Heart right ventricle (tissue), 16 donors: ENCODE results near the gene HIC2. TPM values are rescaled to one million over a fixed set of nuclear protein-coding genes. Genes with fewer than 3 reads are reported as not detected.
"Not testable (repeated sequence)": the region's sequence is repeated elsewhere in the genome, so short reads cannot be mapped to it uniquely, and the experiment has no call there.

Source experiments
- ATAC-seq, 8 donors: fragments of 200-7000 bp; cut with Tn5 transposase; one replicate each; pipeline ENCODE4 v1.9.1; 2020; ENCODE audit warnings: mild to moderate bottlenecking in 8 of 8, moderate library complexity in 8 of 8, moderate number of reproducible peaks in 1 of 8
- DNase-seq, 2 donors: peaks; one replicate each; pipeline ENCODE4 v3.0.0-alpha.2; 2020
- H3K27ac ChIP-seq, 10 donors: fragments of 200-600 bp; sonication (generic) in 2 of 10; one replicate each; pipeline versions ENCODE4 v1.5.0 to v1.8.0; 2020 to 2022; ENCODE audit warnings: mild to moderate bottlenecking in 3 of 10
- H3K27me3 ChIP-seq, 7 donors: fragments of 200-600 bp; one replicate each; pipeline ENCODE4 v1.8.0; 2021 to 2022; ENCODE audit warnings: mild to moderate bottlenecking in 2 of 7
- H3K36me3 ChIP-seq, 9 donors: fragments of 200-600 bp; sonication (generic) in 1 of 9; one replicate each; pipeline versions ENCODE4 v1.5.0 to v1.8.0; 2020 to 2022; ENCODE audit warnings: mild to moderate bottlenecking in 2 of 9
- H3K4me1 ChIP-seq, 9 donors: fragments of 200-600 bp; sonication (generic) in 1 of 9; one replicate each; pipeline versions ENCODE4 v1.5.0 to v1.8.0; 2020 to 2022; ENCODE audit warnings: mild to moderate bottlenecking in 4 of 9
- H3K4me3 ChIP-seq, 10 donors: fragments of 200-600 bp; sonication (generic) in 2 of 10; one replicate each; pipeline versions ENCODE4 v1.5.0 to v1.8.0; 2020 to 2022; ENCODE audit warnings: mild to moderate bottlenecking in 7 of 10, moderate library complexity in 2 of 10
- H3K9me3 ChIP-seq, 11 donors: fragments of 200-600 bp in 10 of 11; sonication (generic) in 2 of 11; one replicate each; pipeline versions ENCODE4 v1.5.0 to v1.8.0; 2013 to 2022; ENCODE audit warnings: mild to moderate bottlenecking in 2 of 11, control low read depth in 1 of 11, moderate library complexity in 1 of 11
- WGBS, 2 donors: extraction: QIAGEN DNeasy Blood & Tissue Kit; methylation state at CpG; one replicate each; pipeline ENCODE4 v1.1.7; 2013; ENCODE audit warnings: inconsistent platforms in 1 of 2; 5-methylcytosine and 5-hydroxymethylcytosine counted together
- intact Hi-C, 10 donors: fragments of 100-400 bp; cut with DNase I; formaldehyde crosslinking; loops; one replicate each; pipeline versions ENCODE4 v1.11.1 to v1.14.2; 2022
- polyA plus RNA-seq, 2 donors: library from polyadenylated mRNA; stranded (reverse); fragments of 200-250 nt; gene quantifications; one replicate each; pipeline ENCODE4 v1.2.3, GENCODE V29; 2013
- total RNA-seq, 10 donors: library from RNA; stranded (reverse); fragmentation: NEBNext Ultra II Directional in 3 of 10; extraction: Animal tissue kit (Norgen Biotek cat#: 25700) in 3 of 10; gene quantifications; one replicate each; pipeline versions ENCODE4 v1.2.1 to v1.2.4, GENCODE V29; 2021 to 2023
- donor health status: Arrhythmogenic right ventricular cardiomyopathy.
- donor health status: ischemic (EF 13 %, LVEDD 7.1; RV severe dilation, severe dysfunction).
- donor health status: healthy with polysubstance abuse.
- donor health status: DM: no; HTN: yes; CAD: no.
- donor health status: DM: no; HTN: no; CAD: no.
- donor health status: ischemic (EF 25% LVEDD 6.9; RV normal size, moderate dysfunction).
- donor health status: ischemic (EF 25% LVEDD 5.7; RV mildly dilated, moderate dysfunction).
- donor health status: healthy.
- donor health status: DM: yes; HTN: yes; CAD: no.
- donor health status: Ischemic cardiomyopathy.
- donor health status: ischemic (EF 35%, LVEDD 5.7; RV mildly dilated, moderate dysfunction).
- donor health status: nonischemic (EF 11% LVEDD 7.7; RV severe dilation, severe dysfunction).
- donor health status: DM: yes; HTN: yes; CAD: no.
- donor health status: PGD.
- donor health status: ischemic (EF 29% LVEDD 5.4; RV normal size, mild dysfunction).
- donor health status: nonischemic (EF 23%, LVEDD 6.1; RV moderate dilation, normal function).

The HIC2 gene
- total and polyA plus RNA-seq, 12 donors: 0.65 to 2.4 (median 1.8) TPM

DNA sequence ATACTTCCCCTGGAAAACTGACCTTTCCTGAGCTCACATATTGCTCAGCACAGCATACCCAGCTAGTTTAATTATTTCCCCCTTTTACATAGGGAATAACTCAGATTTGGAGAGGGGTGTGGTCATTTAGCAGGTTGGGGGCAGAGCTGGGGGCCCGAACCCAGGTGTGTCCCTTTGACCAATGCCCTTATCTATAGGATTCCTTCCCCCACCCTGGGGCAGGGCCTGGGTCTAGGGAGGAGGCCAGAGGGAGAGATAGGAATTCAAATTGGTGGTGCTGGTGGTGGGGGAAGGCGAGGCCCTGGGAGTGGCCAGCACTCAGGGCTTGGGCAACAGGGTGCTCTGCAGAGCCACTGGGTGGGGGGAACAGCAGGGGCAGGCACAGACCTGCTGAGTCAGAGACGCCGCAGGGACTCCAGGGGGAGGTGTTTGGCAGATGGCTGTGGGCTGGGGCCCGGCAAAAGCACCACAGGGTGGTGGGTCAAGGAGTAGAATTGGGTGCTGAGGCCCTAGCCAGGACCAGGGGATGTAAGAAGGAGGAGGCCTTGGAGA, 14.3 kb upstream of the HIC2 start:
- H3K27ac ChIP-seq, H3K36me3 ChIP-seq, H3K4me1 ChIP-seq, H3K27me3 ChIP-seq, H3K4me3 ChIP-seq, DNase-seq, ATAC-seq, intact Hi-C loops, H3K9me3 ChIP-seq: not testable (repeated sequence)
- 79 to 93% methylated on average over 1 of the region's 5 CpGs for WGBS, 2 donors

GRCh38 chr22:21407139-21407538, 10.0 kb upstream of the HIC2 start:
- not testable (repeated sequence) for H3K4me1 ChIP-seq

GRCh38 chr22:21407792-21408191, 9.4 kb upstream of the HIC2 start:
- ATAC-seq, H3K27me3 ChIP-seq, H3K27ac ChIP-seq, DNase-seq, H3K9me3 ChIP-seq, H3K4me1 ChIP-seq, intact Hi-C loops, H3K4me3 ChIP-seq, H3K36me3 ChIP-seq: not testable (repeated sequence)
- WGBS, 2 donors: 67% methylated on average over 1 of the region's 4 CpGs; no CpG with 5 or more reads in 1 of the 2 donors

More at GRCh38 chr22:21407139-21407538, 10.0 kb upstream of the HIC2 start:
- H3K27me3 ChIP-seq, H3K36me3 ChIP-seq, intact Hi-C loops, H3K9me3 ChIP-seq, DNase-seq, H3K4me3 ChIP-seq, ATAC-seq, H3K27ac ChIP-seq: not testable (repeated sequence)
- WGBS, 2 donors: no CpG with 5 or more reads among the region's 1 CpG

GRCh38 chr22:21416375-21416774, 796 bp upstream of the HIC2 start:
- DNase-seq: peak in 1 of 2 donors; percentile 0
- intact Hi-C loops: not testable (repeated sequence)
- WGBS, 2 donors: 31 to 37% methylated on average over 6 of the region's 25 CpGs

GRCh38 chr22:21417853-21418252, 682 bp downstream of the HIC2 start:
- H3K36me3 ChIP-seq, H3K27ac ChIP-seq, H3K4me1 ChIP-seq, H3K9me3 ChIP-seq, H3K27me3 ChIP-seq, intact Hi-C loops: not testable (repeated sequence)
- peak in 5 of 8 donors; percentile 16 to 30 (median 22) for ATAC-seq
- peak overlapping the region in 9 of 10 donors; percentile 40 to 56 (median 46) for H3K4me3 ChIP-seq
- 0% methylated on average over 7 to 16 of the region's 33 CpGs for WGBS, 2 donors
- DNase-seq: peak; percentile 23 to 44

More at GRCh38 chr22:21416375-21416774, 796 bp upstream of the HIC2 start:
- not testable (repeated sequence) for H3K36me3 ChIP-seq, H3K4me3 ChIP-seq, H3K27ac ChIP-seq, H3K4me1 ChIP-seq, H3K27me3 ChIP-seq, H3K9me3 ChIP-seq
- ATAC-seq: peak in 2 of 8 donors; percentile 12 to 39

GRCh38 chr22:21418974-21419638, 1.9 kb downstream of the HIC2 start:
- H3K27me3 ChIP-seq, intact Hi-C loops, H3K27ac ChIP-seq, ATAC-seq, H3K36me3 ChIP-seq, DNase-seq, H3K4me1 ChIP-seq, H3K9me3 ChIP-seq, H3K4me3 ChIP-seq: not testable (repeated sequence)
- WGBS, 2 donors: 79 to 81% methylated on average over 4 to 5 of the region's 15 CpGs

DNA sequence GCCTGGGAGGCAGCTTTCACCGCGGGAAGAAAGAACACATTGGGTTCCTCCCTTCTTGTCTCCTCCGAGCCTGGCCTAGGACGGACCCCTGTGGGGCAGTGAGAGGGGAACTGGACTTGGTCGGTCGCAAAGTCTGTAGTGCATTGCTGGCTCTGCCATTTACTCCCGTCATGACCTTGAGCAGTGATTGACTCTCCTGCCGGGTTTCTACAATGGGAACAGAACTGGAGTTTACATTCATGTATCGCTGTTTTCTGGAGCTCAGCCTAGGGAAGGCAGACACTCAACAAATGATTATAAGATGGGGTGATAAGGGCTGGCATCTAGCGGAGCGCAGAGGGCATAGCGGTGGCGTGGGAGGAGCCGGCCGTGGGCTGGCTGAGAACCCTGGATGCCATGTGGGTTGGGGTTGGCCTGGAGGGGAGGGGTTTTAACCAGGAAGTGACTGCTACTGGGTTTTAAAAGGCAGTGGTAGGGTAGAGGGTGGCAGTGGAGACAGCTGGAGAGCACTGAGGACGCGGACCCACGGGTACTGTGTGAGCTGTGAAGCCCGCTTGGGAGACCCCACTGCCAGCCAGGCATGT, 3.1 kb downstream of the HIC2 start:
- H3K27me3 ChIP-seq, intact Hi-C loops, H3K9me3 ChIP-seq, H3K4me1 ChIP-seq, H3K36me3 ChIP-seq, DNase-seq, H3K27ac ChIP-seq, H3K4me3 ChIP-seq: not testable (repeated sequence)
- WGBS, 2 donors: 28 to 33% methylated on average over 3 to 5 of the region's 19 CpGs
- ATAC-seq: peak in 2 of 8 donors; percentile 14 to 22

- H3K4me3 ChIP-seq, H3K36me3 ChIP-seq, H3K4me1 ChIP-seq, DNase-seq, intact Hi-C loops, H3K9me3 ChIP-seq, H3K27me3 ChIP-seq, H3K27ac ChIP-seq: not testable (repeated sequence)
- 50% methylated on average over 2 of the region's 12 CpGs; no CpG with 5 or more reads in 1 of the 2 donors for WGBS, 2 donors
- peak; percentile 56 to 84 (median 68) for ATAC-seq
Measured at GRCh38 chr22:21424084-21424709, 7.0 kb downstream of the HIC2 start.

GRCh38 chr22:21434378-21435233, 17.4 kb downstream of the HIC2 start:
- no CpG with 5 or more reads among the region's 15 CpGs for WGBS, 2 donors
- H3K4me1 ChIP-seq, H3K9me3 ChIP-seq, ATAC-seq, H3K27me3 ChIP-seq, DNase-seq, intact Hi-C loops, H3K27ac ChIP-seq, H3K36me3 ChIP-seq, H3K4me3 ChIP-seq: not testable (repeated sequence)

DNA sequence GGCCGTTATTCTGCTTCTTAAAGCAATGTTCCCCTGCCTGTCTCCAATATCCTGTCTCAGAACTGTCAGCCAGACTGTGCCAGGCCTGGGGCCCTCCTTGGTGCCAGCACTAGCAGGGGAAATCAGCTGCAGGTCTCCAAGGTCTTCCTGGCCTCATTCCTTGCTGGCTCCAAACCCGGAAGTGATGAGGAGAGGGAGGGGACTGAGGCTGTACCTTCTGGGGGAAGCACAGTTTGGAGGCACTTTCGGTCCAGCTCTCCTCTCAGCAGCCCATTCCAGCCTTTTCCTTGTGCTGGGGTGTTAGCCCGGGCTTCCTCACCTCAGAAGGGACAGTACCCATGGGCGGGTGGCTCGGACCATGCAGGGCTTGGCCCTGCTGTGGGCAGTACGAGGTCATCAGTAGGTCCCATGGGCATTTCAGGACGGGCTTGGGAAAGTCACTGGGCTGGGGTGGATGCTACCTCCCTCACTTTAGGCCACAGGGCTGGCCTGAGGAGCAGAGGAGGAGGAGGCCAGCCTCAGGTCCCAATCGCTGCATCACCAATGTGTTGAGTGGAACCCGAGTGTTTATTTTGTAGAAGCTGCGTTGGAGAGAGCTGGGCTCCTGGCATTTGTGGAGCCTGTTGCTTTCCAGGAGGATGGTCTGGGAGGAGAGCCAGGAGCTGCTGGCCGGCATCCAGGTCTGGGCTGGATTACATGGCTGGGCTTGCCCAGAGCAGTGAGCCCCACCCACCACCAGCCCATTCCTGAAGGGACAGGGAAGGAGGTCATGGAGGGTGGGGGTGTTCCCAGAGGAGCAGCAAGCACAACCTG, 19.0 kb downstream of the HIC2 start:
- H3K4me3 ChIP-seq, H3K9me3 ChIP-seq, H3K36me3 ChIP-seq, H3K27me3 ChIP-seq, intact Hi-C loops, H3K4me1 ChIP-seq, H3K27ac ChIP-seq: not testable (repeated sequence)
- 9 to 10% methylated on average over 2 to 3 of the region's 12 CpGs for WGBS, 2 donors
- DNase-seq (peak; percentile 4 to 13), ATAC-seq (peak; percentile 80 to 90 (median 85))
